Measurements from ENCODE around the gene SLC66A2.
A peak's percentile ranks its signal among the peaks of the same experiment; 100 is the strongest.

SLC66A2 gene

GRCh38 chr18:79963658-79964329 is 12.3 kb upstream of the SLC66A2 start:
- Histone ChIP-seq H3K4me3 (ENCODE audit: low read length) (peak overlapping the region; percentile 54), H3K9ac (ENCODE audit: low read length) (peak overlapping the region; percentile 31; the same call in 1 of the 2 replicates), H3K27me3 (replicated peaks; ENCODE audit: insufficient read depth, low read length) (peaks cover 6% of the 10 kb centered on the region; the same call in 1 of the 2 replicates), H3F3A (ENCODE audit: insufficient read depth, low read length) (no peaks in the 10 kb centered on the region), H3K79me2 (ENCODE audit: low read length) (no peaks in the 10 kb centered on the region), H3K9me2 (replicated peaks; ENCODE audit: insufficient read depth, low read length) (no peaks in the 10 kb centered on the region), H3K36me3 (replicated peaks; ENCODE audit: insufficient read depth, low read length) (no peaks in the 10 kb centered on the region), H2AFZ (ENCODE audit: low read length) (peak overlapping the region; percentile 53), H3K4me1 (ENCODE audit: low read length) (no peaks in the 10 kb centered on the region), H3K4me2 (ENCODE audit: low read depth, low read length) (peak overlapping the region; percentile 62; the same call in 1 of the 2 replicates), H3K9me3 (replicated peaks; ENCODE audit: insufficient read depth, low read length) (no peaks in the 10 kb centered on the region), H4K20me1 (ENCODE audit: insufficient read depth, low read length) (no peaks in the 10 kb centered on the region), H3K27ac (ENCODE audit: low read length) (no peak overlapping the region)
- no peak for DNase-seq
- no peak for TF ChIP-seq EZH2phosphoT487 (IDR thresholded peaks at IDR 0.05; ENCODE audit: low read length)
- TF ChIP-seq EZH2 (optimal IDR thresholded peaks at IDR 0.05; ENCODE audit: low read depth, low read length): no peak
- TF ChIP-seq CTCF (IDR thresholded peaks at IDR 0.05; ENCODE audit: low read length): no peak

GRCh38 chr18:79962835-79963657 is 11.6 kb upstream of the SLC66A2 start:
- Histone ChIP-seq H3K27me3 (replicated peaks; ENCODE audit: insufficient read depth, low read length) (peaks cover 6% of the 10 kb centered on the region; the same call in 1 of the 2 replicates), H3F3A (ENCODE audit: insufficient read depth, low read length) (no peaks in the 10 kb centered on the region), H3K79me2 (ENCODE audit: low read length) (no peaks in the 10 kb centered on the region), H3K36me3 (replicated peaks; ENCODE audit: insufficient read depth, low read length) (no peaks in the 10 kb centered on the region), H2AFZ (ENCODE audit: low read length) (no peak overlapping the region), H3K27ac (ENCODE audit: low read length) (no peak overlapping the region), H3K9ac (ENCODE audit: low read length) (no peak overlapping the region), H3K4me3 (ENCODE audit: low read length) (no peak overlapping the region), H3K9me3 (replicated peaks; ENCODE audit: insufficient read depth, low read length) (no peaks in the 10 kb centered on the region), H3K9me2 (replicated peaks; ENCODE audit: insufficient read depth, low read length) (no peaks in the 10 kb centered on the region), H4K20me1 (ENCODE audit: insufficient read depth, low read length) (no peaks in the 10 kb centered on the region), H3K4me2 (ENCODE audit: low read depth, low read length) (no peak overlapping the region), H3K4me1 (ENCODE audit: low read length) (no peaks in the 10 kb centered on the region)
- no peak for DNase-seq
- TF ChIP-seq EZH2 (optimal IDR thresholded peaks at IDR 0.05; ENCODE audit: low read depth, low read length) (no peak), EZH2phosphoT487 (IDR thresholded peaks at IDR 0.05; ENCODE audit: low read length) (no peak), CTCF (IDR thresholded peaks at IDR 0.05; ENCODE audit: low read length) (no peak)

GRCh38 chr18:79962311-79962710 is 10.9 kb upstream of the SLC66A2 start:
- TF ChIP-seq CTCF (IDR thresholded peaks at IDR 0.05; ENCODE audit: low read length) (no peak), EZH2phosphoT487 (IDR thresholded peaks at IDR 0.05; ENCODE audit: low read length) (no peak), EZH2 (optimal IDR thresholded peaks at IDR 0.05; ENCODE audit: low read depth, low read length) (no peak)
- H3K27me3 ChIP-seq (replicated peaks; ENCODE audit: insufficient read depth, low read length): peaks cover 6% of the 10 kb centered on the region; the same call in 1 of the 2 replicates
- H3K9ac ChIP-seq (ENCODE audit: low read length): no peak overlapping the region
- H3K4me1 ChIP-seq (ENCODE audit: low read length): no peaks in the 10 kb centered on the region
- H3F3A ChIP-seq (ENCODE audit: insufficient read depth, low read length): no peaks in the 10 kb centered on the region
- no peak overlapping the region for H3K27ac ChIP-seq (ENCODE audit: low read length)
- no peaks in the 10 kb centered on the region for H4K20me1 ChIP-seq (ENCODE audit: insufficient read depth, low read length)
- no peaks in the 10 kb centered on the region for H3K79me2 ChIP-seq (ENCODE audit: low read length)
- no peak overlapping the region for H2AFZ ChIP-seq (ENCODE audit: low read length)
- H3K4me2 ChIP-seq (ENCODE audit: low read depth, low read length): no peak overlapping the region
- H3K4me3 ChIP-seq (ENCODE audit: low read length): no peak overlapping the region
- H3K9me2 ChIP-seq (replicated peaks; ENCODE audit: insufficient read depth, low read length): no peaks in the 10 kb centered on the region
- H3K36me3 ChIP-seq (replicated peaks; ENCODE audit: insufficient read depth, low read length): no peaks in the 10 kb centered on the region
- no peaks in the 10 kb centered on the region for H3K9me3 ChIP-seq (replicated peaks; ENCODE audit: insufficient read depth, low read length)
- no peak for DNase-seq

Measured in MM.1S (cell line).